ENCODE data around the gene SUN1. TPM values are rescaled to one million over a fixed set of nuclear protein-coding genes. Genes with fewer than 3 reads are reported as not detected.
"Not testable (repeated sequence)": the region's sequence is repeated elsewhere in the genome, so short reads cannot be mapped to it uniquely, and the experiment has no call there.

The SUN1 gene
- total RNA-seq, 1 donor from 2014 or later, result 164 TPM

- no peak for DNase-seq (ENCODE audit: low spot score)
Measured at GRCh38 chr7:803243-803635, 29.0 kb upstream of the SUN1 start.

- not testable (repeated sequence) for DNase-seq (ENCODE audit: low spot score)
Measured at GRCh38 chr7:803796-804195, 28.5 kb upstream of the SUN1 start.

- no peak for DNase-seq (ENCODE audit: low spot score)
Measured at GRCh38 chr7:805261-805660, 27.0 kb upstream of the SUN1 start.

DNA sequence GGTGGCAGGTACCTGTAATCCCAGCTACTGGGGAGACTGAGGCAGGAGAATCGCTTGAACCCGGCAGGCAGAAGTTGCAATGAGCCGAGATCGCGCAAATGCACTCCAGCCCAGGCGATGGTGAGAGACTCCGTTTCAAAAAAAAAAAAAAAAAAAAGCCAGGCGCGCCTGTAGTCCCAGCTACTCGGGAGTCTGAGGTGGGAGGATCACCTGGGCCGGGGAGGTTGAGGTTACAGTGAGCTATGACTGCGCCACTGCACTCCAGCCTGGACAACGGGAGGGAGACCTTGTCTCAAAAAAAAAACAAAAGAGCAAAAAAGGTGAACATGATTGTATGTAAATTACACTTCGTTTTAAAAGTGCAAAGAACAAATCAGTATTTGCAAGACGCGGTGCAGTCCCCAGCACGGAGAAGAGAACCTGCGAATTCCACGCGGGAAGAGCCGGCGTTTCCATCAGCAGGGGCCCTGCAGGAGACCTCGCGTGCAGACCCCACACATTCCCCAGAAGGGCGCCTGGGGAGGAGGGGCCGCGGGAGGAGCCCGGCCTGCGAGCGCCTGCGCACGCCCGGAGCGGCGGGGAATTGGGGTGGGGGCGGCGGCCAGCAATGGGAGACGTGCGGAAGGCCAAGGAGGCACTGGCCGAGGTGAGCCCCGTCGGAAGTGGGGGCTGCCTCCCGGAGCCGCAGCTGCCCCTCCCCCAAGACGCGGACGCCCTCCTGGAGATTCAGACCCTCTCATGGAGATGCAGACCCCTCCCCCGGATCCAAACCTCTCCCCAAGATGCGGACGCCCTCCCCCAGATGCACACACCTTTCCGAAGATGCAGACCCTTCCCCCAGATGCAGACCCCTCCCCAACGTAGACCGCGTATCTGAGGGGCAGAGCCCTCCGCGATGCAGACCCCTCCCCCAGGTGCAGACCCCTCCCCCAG is 16.7 kb upstream of the SUN1 start:
- DNase-seq (ENCODE audit: low spot score), result peak; percentile 54

- DNase-seq (ENCODE audit: low spot score), result peak; percentile 99
Measured at GRCh38 chr7:816300-816750, 16.0 kb upstream of the SUN1 start.

- DNase-seq (ENCODE audit: low spot score), result no peak
Measured at GRCh38 chr7:816751-817671, 15.3 kb upstream of the SUN1 start.

GRCh38 chr7:818031-818699 is 14.1 kb upstream of the SUN1 start:
- no peak for DNase-seq (ENCODE audit: low spot score)

DNA sequence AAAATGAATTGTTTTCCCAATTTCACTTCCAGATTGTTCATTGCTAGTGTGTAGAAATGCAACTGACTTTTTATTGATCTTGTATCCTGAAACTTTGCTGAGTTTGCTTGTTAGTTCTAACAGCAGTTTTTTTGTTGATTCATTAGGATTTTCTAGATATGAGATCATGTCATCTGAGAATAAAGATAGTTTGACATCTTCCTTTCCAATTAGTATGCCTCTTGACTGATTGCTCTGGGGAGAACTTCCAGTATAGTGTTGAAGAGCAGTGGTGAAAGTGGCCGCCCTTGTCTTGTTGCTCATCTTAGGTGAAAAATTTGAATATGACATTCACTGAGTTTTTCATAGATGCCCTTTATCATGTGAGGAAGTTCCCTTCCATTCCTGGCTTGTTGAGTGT is 11.9 kb upstream of the SUN1 start:
- DNase-seq (ENCODE audit: low spot score), result no peak

DNA sequence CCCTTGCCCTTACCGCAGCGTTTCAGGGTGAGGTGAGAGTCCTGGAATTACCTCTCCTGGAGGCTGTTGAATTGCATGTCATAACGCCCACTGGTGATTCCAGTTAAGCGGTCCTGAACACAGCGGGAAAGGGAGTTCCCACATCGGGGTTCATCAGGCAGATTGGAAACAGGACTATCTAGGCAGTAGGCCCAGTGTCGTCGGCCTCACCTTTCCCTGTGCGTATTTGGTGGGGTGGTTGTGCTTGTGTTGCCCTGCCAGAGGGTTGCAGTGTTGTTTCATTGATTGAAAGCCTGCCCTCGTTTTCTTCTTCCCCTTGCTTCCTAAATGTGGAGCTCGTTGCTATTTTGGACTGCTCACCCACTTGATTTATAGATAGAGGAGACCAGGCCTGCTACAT is 10.6 kb upstream of the SUN1 start:
- DNase-seq (ENCODE audit: low spot score), result no peak

DNA sequence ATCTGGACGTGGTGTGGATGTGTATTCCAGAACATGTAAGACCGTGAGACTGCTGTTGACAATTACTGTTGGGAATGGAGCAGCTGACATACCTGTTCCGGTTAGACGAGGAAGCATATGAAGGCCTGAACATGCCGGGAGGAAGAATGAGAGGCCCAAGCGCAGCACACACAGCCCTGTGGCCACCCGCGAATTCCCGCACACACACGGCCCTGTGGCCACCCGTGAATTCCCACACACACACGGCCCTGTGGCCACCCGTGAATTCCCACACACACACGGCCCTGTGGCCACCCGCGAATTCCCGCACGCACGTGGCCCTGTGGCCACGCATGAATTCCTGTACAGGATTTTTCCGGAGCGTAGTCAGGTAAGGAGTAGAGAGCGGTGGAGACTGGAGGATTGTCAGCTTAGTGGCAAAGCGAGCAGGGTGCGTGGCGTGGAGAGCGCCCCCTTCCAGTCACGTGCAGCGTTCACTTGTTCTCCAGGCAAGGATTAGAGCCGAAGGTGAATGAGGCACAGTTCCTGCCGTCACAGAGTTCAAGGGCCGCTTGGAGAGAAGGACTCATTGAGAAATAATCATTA is 9.5 kb upstream of the SUN1 start:
- DNase-seq (ENCODE audit: low spot score), result no peak

- DNase-seq (ENCODE audit: low spot score), result no peak
Measured at GRCh38 chr7:823649-824048, 8.6 kb upstream of the SUN1 start.

DNA sequence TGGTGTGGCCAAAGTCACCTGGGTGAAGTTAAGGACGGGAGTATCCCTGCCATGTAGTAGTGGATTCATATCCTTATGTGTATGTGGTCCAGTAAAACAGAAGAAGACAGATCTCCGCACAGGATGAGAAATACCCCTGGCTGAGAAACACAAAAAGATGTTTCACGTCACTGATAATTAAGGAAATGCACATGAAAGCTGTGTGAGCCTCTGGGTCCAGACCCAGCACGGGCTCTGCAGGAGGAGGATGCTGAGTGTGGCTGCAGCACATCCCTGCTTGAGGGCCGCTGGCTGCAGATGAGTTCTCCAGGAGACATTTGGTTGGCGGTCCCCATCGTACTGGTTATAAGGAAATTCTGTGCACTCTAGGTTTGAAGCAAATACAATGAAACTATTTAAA is 8.2 kb upstream of the SUN1 start:
- DNase-seq (ENCODE audit: low spot score), result no peak

GRCh38 chr7:824664-825063 is 7.6 kb upstream of the SUN1 start:
- no peak for DNase-seq (ENCODE audit: low spot score)

- no peak for DNase-seq (ENCODE audit: low spot score)
Measured at GRCh38 chr7:825386-825785, 6.9 kb upstream of the SUN1 start.

DNA sequence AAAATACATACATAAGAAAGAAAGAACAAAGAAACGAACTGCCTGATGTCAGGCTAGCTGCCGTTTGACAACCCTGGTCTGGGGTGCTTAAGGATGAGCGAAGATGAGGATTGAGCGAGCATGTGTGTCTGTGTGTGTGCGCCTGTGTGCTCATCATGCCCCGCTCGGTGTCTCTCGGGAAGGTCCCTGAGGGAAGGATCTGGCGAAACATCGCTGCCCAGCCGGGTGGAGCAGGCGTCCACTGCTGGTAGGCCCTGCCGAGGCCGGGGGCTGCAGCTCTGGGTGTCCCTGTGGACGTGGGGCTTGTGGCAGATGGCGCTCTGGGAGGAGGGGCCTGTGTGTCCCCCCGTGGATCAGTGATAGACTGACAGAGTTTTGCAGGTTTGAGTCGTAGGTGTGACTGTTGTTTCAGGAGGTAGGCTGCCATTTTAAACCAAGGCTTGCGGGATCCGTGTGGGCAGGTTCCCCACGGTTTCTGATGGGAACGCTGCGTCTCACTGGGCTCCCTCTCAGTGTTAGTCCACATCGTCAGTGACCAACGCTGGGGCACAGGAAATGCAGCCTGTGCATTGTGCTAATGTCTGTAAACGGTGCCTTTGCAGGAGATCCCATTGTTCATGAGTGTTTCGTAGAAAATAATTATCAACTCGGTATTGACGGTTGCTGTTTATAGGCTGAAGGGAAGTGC is 5.9 kb upstream of the SUN1 start:
- DNase-seq (ENCODE audit: low spot score), result no peak

- DNase-seq (ENCODE audit: low spot score), result no peak
Measured at GRCh38 chr7:828793-829561, 3.3 kb upstream of the SUN1 start.

GRCh38 chr7:830069-830468 is 2.2 kb upstream of the SUN1 start:
- DNase-seq (ENCODE audit: low spot score), result no peak

DNA sequence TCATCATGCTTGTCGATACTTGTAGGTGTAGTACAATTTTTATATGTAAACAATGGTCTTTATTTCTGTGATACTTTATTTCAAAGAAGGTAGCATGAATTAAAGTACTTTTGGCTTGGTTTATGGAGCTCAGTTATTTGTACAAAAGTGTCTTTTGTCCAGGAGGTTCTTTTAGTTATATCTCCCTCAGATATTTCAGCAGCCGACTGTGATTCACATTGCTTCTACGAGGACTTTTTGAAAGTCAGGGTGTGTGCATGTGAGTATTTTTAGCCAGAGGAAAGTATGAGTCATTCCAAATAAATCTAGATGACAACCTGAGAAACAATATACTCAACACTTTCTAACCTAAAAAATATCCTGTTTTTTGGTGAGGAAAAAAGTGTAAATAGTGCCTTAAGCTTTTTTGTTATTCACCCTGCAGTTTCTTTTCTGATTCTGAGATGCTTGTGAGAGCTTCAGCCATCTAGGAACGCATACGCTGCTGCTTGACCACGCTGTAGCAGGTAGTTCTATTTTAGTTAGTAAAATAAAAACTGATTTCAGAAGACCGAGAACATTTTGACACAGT is 595 bp upstream of the SUN1 start:
- DNase-seq (ENCODE audit: low spot score), result peak; percentile 91

DNA sequence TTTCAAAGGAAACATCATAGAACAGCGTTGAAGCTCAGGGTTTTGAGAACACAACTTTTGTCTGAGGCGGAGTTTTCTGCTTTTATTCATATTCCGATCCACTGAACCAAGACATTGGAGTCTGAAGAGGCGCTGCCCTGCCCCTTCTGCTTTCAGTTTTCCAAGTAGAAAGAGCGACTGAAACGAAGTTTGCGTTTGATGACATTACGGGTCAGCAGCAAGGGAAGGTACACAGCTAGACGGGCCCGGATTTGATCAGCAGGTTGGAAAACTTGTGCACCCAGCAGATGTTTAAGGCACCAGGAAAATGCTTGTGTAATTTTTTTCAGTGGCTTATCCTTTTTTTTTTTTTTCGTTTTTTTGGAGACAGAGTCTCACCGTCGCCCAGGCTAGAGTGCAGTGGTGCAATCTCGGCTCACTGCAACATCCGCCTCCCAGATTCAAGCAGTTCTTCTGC is 720 bp downstream of the SUN1 start:
- no peak for DNase-seq (ENCODE audit: low spot score)
